GM18868 (cell line): ENCODE measurements around the gene ADAM29.
"Not testable (repeated sequence)": the region's sequence is repeated elsewhere in the genome, so short reads cannot be mapped to it uniquely, and the experiment has no call there.

Experiments
- ATAC-seq: cut with Tn5 transposase; IDR thresholded peaks from one replicate; pipeline ENCODE4 v1.9.1; 2021; ENCODE audit warnings: mild to moderate bottlenecking, moderate library complexity; ENCODE audit not compliant: unreplicated experiment

The ADAM29 gene

GRCh38 chr4:174918058-174918457 is at the start of gene ADAM29:
TSS of gene ADAM29 (plus strand) at chr4:174918358. CDS start at chr4:174975526, 57,168 bp downstream.
- ATAC-seq: no peak

GRCh38 chr4:174869339-174869738 is 48.8 kb upstream of the ADAM29 start:
- no peak for ATAC-seq

- ATAC-seq: no peak
Measured at GRCh38 chr4:174870311-174870710, 47.8 kb upstream of the ADAM29 start.

GRCh38 chr4:174871407-174871806 is 46.8 kb upstream of the ADAM29 start:
- ATAC-seq: no peak

- not testable (repeated sequence) for ATAC-seq
Measured at GRCh38 chr4:174873146-174873545, 45.0 kb upstream of the ADAM29 start.

GRCh38 chr4:174873931-174874330 is 44.2 kb upstream of the ADAM29 start:
- peak; percentile 56 for ATAC-seq

- ATAC-seq: no peak
Measured at GRCh38 chr4:174874898-174875297, 43.3 kb upstream of the ADAM29 start.

GRCh38 chr4:174880001-174880400 is 38.2 kb upstream of the ADAM29 start:
- ATAC-seq: no peak

GRCh38 chr4:174882317-174882992 is 35.7 kb upstream of the ADAM29 start:
- no peak for ATAC-seq

- no peak for ATAC-seq
Measured at GRCh38 chr4:174907508-174907907, 10.7 kb upstream of the ADAM29 start.

GRCh38 chr4:174910271-174910670 is 7.9 kb upstream of the ADAM29 start:
- ATAC-seq: no peak

GRCh38 chr4:174912919-174913543 is 5.1 kb upstream of the ADAM29 start:
- ATAC-seq: no peak

GRCh38 chr4:174919886-174920423 is 1.8 kb downstream of the ADAM29 start:
- no peak for ATAC-seq

GRCh38 chr4:174926958-174927357 is 8.8 kb downstream of the ADAM29 start:
- no peak for ATAC-seq

GRCh38 chr4:174928174-174928573 is 10.0 kb downstream of the ADAM29 start:
- no peak for ATAC-seq

GRCh38 chr4:174928575-174929253 is 10.6 kb downstream of the ADAM29 start:
- ATAC-seq: no peak

GRCh38 chr4:174929346-174929745 is 11.2 kb downstream of the ADAM29 start:
- no peak for ATAC-seq

GRCh38 chr4:174930895-174931294 is 12.7 kb downstream of the ADAM29 start:
- no peak for ATAC-seq

GRCh38 chr4:174933083-174933482 is 14.9 kb downstream of the ADAM29 start:
- ATAC-seq: no peak

GRCh38 chr4:174934360-174934759 is 16.2 kb downstream of the ADAM29 start:
- no peak for ATAC-seq

- no peak for ATAC-seq
Measured at GRCh38 chr4:174935607-174936006, 17.4 kb downstream of the ADAM29 start.

GRCh38 chr4:174940002-174940401 is 21.8 kb downstream of the ADAM29 start:
- ATAC-seq: no peak
